Sciatic nerve (tissue), 2 donors: ENCODE data around the gene CDS2. TPM values are rescaled to one million over a fixed set of nuclear protein-coding genes. Genes with fewer than 3 reads are reported as not detected.
"Not testable (repeated sequence)": the region's sequence is repeated elsewhere in the genome, so short reads cannot be mapped to it uniquely, and the experiment has no call there.

ENCODE experiments used
- ATAC-seq: fragments of 200-7000 bp; cut with Tn5 transposase; one replicate; pipeline ENCODE4 v1.9.1; 2020; ENCODE audit warnings: mild to moderate bottlenecking, moderate library complexity
- DNase-seq: peaks from one replicate; pipeline ENCODE4 v3.0.0-alpha.2; 2020; ENCODE audit warnings: low spot score
- intact Hi-C: fragments of 100-400 bp; cut with DNase I; formaldehyde crosslinking; loops from one replicate; pipeline ENCODE4 v1.14.2; 2022
- total RNA-seq: library from RNA; stranded (reverse); fragmentation: NEBNext Ultra II Directional; extraction: Animal tissue kit (Norgen Biotek cat#: 25700); gene quantifications from one replicate; pipeline ENCODE4 v1.2.1, GENCODE V29; 2021
- donor health status: DM: no; HTN: no; CAD: no.
- donor health status: DM: no; HTN: no; CAD: no.

The CDS2 gene
- total RNA-seq, result 62.7 TPM

- intact Hi-C loops, result loop anchor here (5.0 kb wide), 1 partner anchor 66 kb away; no protein-coding TSS in a partner anchor
- DNase-seq, result peak; percentile 100
- peak; percentile 98 for ATAC-seq
These were observed at the start of gene CDS2 for GRCh38 chr20:5126512-5127203. TSS of gene CDS2 (plus strand) at chr20:5127008. CDS start at chr20:5127093, 85 bp downstream.

GRCh38 chr20:5077761-5078387, 48.9 kb upstream of the CDS2 start:
- ATAC-seq (no peak), DNase-seq (no peak)
- intact Hi-C loops, result no loop called here

GRCh38 chr20:5078399-5078958, 48.3 kb upstream of the CDS2 start:
- peak; percentile 70 for DNase-seq
- intact Hi-C loops, result no loop called here
- ATAC-seq, result peak; percentile 68

GRCh38 chr20:5080384-5080877, 46.4 kb upstream of the CDS2 start:
- ATAC-seq, result peak; percentile 94
- peak; percentile 81 for DNase-seq
- intact Hi-C loops, result no loop called here

GRCh38 chr20:5085380-5085779, 41.4 kb upstream of the CDS2 start:
- no peak for ATAC-seq
- intact Hi-C loops, result no loop called here
- DNase-seq, result no peak

- intact Hi-C loops, result no loop called here
- no peak for ATAC-seq
- DNase-seq, result no peak
These were observed 38.1 kb upstream of the CDS2 start for GRCh38 chr20:5088688-5089087.

- DNase-seq, result no peak
- peak; percentile 79 for ATAC-seq
- intact Hi-C loops, result no loop called here
These were observed 36.6 kb upstream of the CDS2 start for GRCh38 chr20:5090191-5090590.

GRCh38 chr20:5091902-5092301, 34.9 kb upstream of the CDS2 start:
- DNase-seq, result no peak
- intact Hi-C loops, result no loop called here

GRCh38 chr20:5092765-5093339, 34.0 kb upstream of the CDS2 start:
- DNase-seq (no peak), ATAC-seq (no peak)
- intact Hi-C loops, result no loop called here

More at GRCh38 chr20:5091902-5092301, 34.9 kb upstream of the CDS2 start:
- ATAC-seq, result no peak

- intact Hi-C loops, result no loop called here
- ATAC-seq (no peak), DNase-seq (no peak)
These were observed 31.4 kb upstream of the CDS2 start for GRCh38 chr20:5095454-5095853.

GRCh38 chr20:5095931-5096330, 30.9 kb upstream of the CDS2 start:
- ATAC-seq (no peak), DNase-seq (no peak)
- intact Hi-C loops, result no loop called here

GRCh38 chr20:5096463-5096862, 30.3 kb upstream of the CDS2 start:
- DNase-seq, result no peak
- intact Hi-C loops, result no loop called here
- no peak for ATAC-seq

GRCh38 chr20:5099009-5099408, 27.8 kb upstream of the CDS2 start:
- DNase-seq, intact Hi-C loops, ATAC-seq: not testable (repeated sequence)

- intact Hi-C loops, DNase-seq, ATAC-seq: not testable (repeated sequence)
These were observed 26.9 kb upstream of the CDS2 start for GRCh38 chr20:5099909-5100308.

GRCh38 chr20:5100684-5101347, 26.0 kb upstream of the CDS2 start:
- ATAC-seq (peak; percentile 83), DNase-seq (peak; percentile 89)
- intact Hi-C loops, result no loop called here

- no peak for ATAC-seq
- intact Hi-C loops, result no loop called here
- DNase-seq, result no peak
These were observed 22.3 kb upstream of the CDS2 start for GRCh38 chr20:5104479-5104878.

GRCh38 chr20:5109276-5109675, 17.5 kb upstream of the CDS2 start:
- no peak for ATAC-seq
- intact Hi-C loops, result no loop called here
- DNase-seq, result no peak

GRCh38 chr20:5113615-5113986, 13.2 kb upstream of the CDS2 start:
- intact Hi-C loops, result no loop called here
- DNase-seq (no peak), ATAC-seq (no peak)

- DNase-seq, result no peak
- no peak for ATAC-seq
- intact Hi-C loops, result no loop called here
These were observed 12.4 kb upstream of the CDS2 start for GRCh38 chr20:5114403-5114802.
